DOHH2 (cell line): Measurements from ENCODE around the gene PRDM16.

Source experiments
- H3F3A ChIP-seq: fragments of 200-600 bp; sonication (generic), shearing (Covaris generic); 2 replicates; pipeline ENCODE4 v1.6.0; 2016; ENCODE audit warnings: antibody characterized with exemption, mild to moderate bottlenecking; ENCODE audit not compliant: control insufficient read depth, insufficient read depth
- H3K27ac ChIP-seq: fragments of 200-600 bp; sonication (generic); 2 replicates; pipeline ENCODE4 v1.5.1; 2014; ENCODE audit warnings: low read depth, mild to moderate bottlenecking, low read length, moderate library complexity
- H3K27me3 ChIP-seq: fragments of 200-600 bp; sonication (generic); 2 replicates; pipeline ENCODE4 v1.6.1; 2014; ENCODE audit warnings: mild to moderate bottlenecking, low read length, mixed read lengths; ENCODE audit not compliant: control insufficient read depth
- H3K36me3 ChIP-seq: fragments of 200-600 bp; sonication (generic); 2 replicates; pipeline ENCODE4 v1.6.1; 2014; ENCODE audit warnings: mild to moderate bottlenecking, low read length, moderate library complexity, mixed read lengths; ENCODE audit not compliant: control insufficient read depth
- H3K4me1 ChIP-seq: fragments of 200-600 bp; sonication (generic); 2 replicates; pipeline ENCODE4 v1.6.1; 2014; ENCODE audit warnings: mild to moderate bottlenecking, low read length, mixed read lengths; ENCODE audit not compliant: control insufficient read depth
- H3K4me2 ChIP-seq: fragments of 200-600 bp; sonication (generic); 2 replicates; pipeline ENCODE4 v1.6.0; 2014; ENCODE audit warnings: mild to moderate bottlenecking, low read length, moderate library complexity
- H3K4me3 ChIP-seq: fragments of 200-600 bp; sonication (generic); 2 replicates; pipeline ENCODE4 v1.5.1; 2014; ENCODE audit warnings: mild to moderate bottlenecking, low read length, mixed read lengths
- H3K79me2 ChIP-seq: fragments of 200-600 bp; sonication (generic); 2 replicates; pipeline ENCODE4 v1.6.1; 2014; ENCODE audit warnings: mild to moderate bottlenecking, low read length, mixed read lengths; ENCODE audit not compliant: control insufficient read depth
- H3K9me2 ChIP-seq: fragments of 200-600 bp; sonication (generic); replicated peaks from 2 replicates; pipeline ENCODE4 v1.6.1; 2014; ENCODE audit warnings: mild to moderate bottlenecking, low read length, mixed read lengths; ENCODE audit not compliant: control insufficient read depth
- H3K9me3 ChIP-seq: fragments of 200-600 bp; sonication (generic); 2 replicates; pipeline ENCODE4 v1.6.1; 2014; ENCODE audit warnings: antibody characterized with exemption, low read length, mixed read lengths; ENCODE audit not compliant: control insufficient read depth, insufficient read depth
- H4K20me1 ChIP-seq: fragments of 200-600 bp; sonication (generic); 2 replicates; pipeline ENCODE4 v1.6.0; 2014; ENCODE audit warnings: low read depth, mild to moderate bottlenecking, antibody characterized with exemption, low read length, moderate library complexity; ENCODE audit not compliant: control insufficient read depth, insufficient read depth
- EZH2phosphoT487 ChIP-seq: fragments of 200-600 bp; sonication (generic); IDR thresholded peaks from 2 replicates; pipeline ENCODE4 v1.6.1; 2017; ENCODE audit warnings: borderline replicate concordance, mild to moderate bottlenecking, antibody characterized with exemption, low read length, moderate library complexity, mixed read lengths
- TF ChIP-seq, protein P1 (sequence below): fragments of 200-600 bp; sonication (generic); IDR thresholded peaks from one replicate; pipeline ENCODE4 v1.5.1; 2014; ENCODE audit warnings: antibody characterized with exemption, mild to moderate bottlenecking, low read depth, low read length; ENCODE audit not compliant: poor library complexity, severe bottlenecking

PRDM16 gene

GRCh38 chr1:3148171-3148570, 79.2 kb downstream of the PRDM16 start:
- no peaks in the 10 kb centered on the region; the same call in 1 of the 2 replicates for H3K9me3 ChIP-seq
- H3K79me2 ChIP-seq, result no peaks in the 10 kb centered on the region
- no peaks in the 10 kb centered on the region for H3K36me3 ChIP-seq
- H3K4me2 ChIP-seq, result no peak overlapping the region
- no peaks in the 10 kb centered on the region for H3F3A ChIP-seq
- no peaks in the 10 kb centered on the region for H3K27me3 ChIP-seq
- H3K4me1 ChIP-seq, result no peaks in the 10 kb centered on the region
- TF ChIP-seq, protein P1, sequence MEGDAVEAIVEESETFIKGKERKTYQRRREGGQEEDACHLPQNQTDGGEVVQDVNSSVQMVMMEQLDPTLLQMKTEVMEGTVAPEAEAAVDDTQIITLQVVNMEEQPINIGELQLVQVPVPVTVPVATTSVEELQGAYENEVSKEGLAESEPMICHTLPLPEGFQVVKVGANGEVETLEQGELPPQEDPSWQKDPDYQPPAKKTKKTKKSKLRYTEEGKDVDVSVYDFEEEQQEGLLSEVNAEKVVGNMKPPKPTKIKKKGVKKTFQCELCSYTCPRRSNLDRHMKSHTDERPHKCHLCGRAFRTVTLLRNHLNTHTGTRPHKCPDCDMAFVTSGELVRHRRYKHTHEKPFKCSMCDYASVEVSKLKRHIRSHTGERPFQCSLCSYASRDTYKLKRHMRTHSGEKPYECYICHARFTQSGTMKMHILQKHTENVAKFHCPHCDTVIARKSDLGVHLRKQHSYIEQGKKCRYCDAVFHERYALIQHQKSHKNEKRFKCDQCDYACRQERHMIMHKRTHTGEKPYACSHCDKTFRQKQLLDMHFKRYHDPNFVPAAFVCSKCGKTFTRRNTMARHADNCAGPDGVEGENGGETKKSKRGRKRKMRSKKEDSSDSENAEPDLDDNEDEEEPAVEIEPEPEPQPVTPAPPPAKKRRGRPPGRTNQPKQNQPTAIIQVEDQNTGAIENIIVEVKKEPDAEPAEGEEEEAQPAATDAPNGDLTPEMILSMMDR, result no peak
- TF ChIP-seq EZH2phosphoT487, result no peak
- H4K20me1 ChIP-seq, result no peaks in the 10 kb centered on the region
- no peaks in the 10 kb centered on the region for H3K9me2 ChIP-seq
- no peak overlapping the region for H3K4me3 ChIP-seq
- no peak overlapping the region for H3K27ac ChIP-seq

DNA sequence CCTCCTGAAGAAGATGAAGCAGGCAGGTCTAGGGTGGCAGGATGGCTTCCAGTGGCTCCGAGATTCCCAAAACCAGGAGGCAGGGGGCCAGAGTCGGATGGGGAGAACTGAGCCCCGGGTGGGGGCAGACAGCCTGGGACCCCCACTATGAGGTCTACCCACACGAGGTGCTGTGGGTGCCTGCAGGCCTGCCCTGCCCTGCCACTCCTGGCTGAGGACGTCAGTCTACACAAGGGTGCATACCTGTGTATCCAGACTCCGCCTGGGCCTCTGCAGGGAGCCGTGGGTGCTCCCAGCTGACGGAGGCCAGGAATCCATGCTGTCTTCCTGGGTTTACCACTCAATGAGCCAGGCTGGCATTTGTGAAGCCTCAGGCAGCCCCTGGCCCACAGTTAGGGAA, 80.3 kb downstream of the PRDM16 start:
- no peak overlapping the region for H3K27ac ChIP-seq
- no peak overlapping the region for H3K4me2 ChIP-seq
- no peak overlapping the region for H3K4me3 ChIP-seq
- no peaks in the 10 kb centered on the region for H3F3A ChIP-seq
- TF ChIP-seq EZH2phosphoT487, result no peak
- TF ChIP-seq, protein P1, result no peak
- no peaks in the 10 kb centered on the region for H3K36me3 ChIP-seq
- no peaks in the 10 kb centered on the region; the same call in 1 of the 2 replicates for H3K9me3 ChIP-seq
- no peaks in the 10 kb centered on the region for H3K9me2 ChIP-seq
- no peaks in the 10 kb centered on the region for H3K79me2 ChIP-seq
- H3K27me3 ChIP-seq, result no peaks in the 10 kb centered on the region
- H3K4me1 ChIP-seq, result no peaks in the 10 kb centered on the region
- no peaks in the 10 kb centered on the region for H4K20me1 ChIP-seq

DNA sequence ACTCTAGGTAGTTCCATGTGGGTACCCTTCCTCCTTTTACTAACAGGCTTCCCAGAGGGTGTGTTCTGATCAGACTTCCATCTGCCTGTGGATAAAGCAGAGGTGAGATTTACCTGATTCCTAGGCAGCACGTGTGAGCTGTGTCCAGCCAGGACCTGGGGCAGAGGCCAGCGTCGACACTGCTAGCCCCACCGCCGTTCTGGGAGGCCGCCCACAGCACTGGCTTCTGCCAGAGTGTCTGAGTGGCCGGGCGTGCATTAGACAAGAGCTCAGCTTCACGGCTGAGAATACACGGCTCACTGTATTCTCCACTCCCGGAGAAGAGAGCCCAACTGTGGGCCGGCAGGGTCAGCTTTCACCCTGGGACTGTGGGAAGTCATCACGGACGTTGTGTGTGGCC, 82.5 kb downstream of the PRDM16 start:
- Histone ChIP-seq H3K9me3 (no peaks in the 10 kb centered on the region; the same call in 1 of the 2 replicates), H3K9me2 (no peaks in the 10 kb centered on the region), H3K4me2 (no peak overlapping the region)

More for the DNA sequence above, 82.5 kb downstream of the PRDM16 start:
- Histone ChIP-seq H3K36me3 (no peaks in the 10 kb centered on the region), H3K27ac (no peak overlapping the region), H3K27me3 (no peaks in the 10 kb centered on the region), H3K79me2 (no peaks in the 10 kb centered on the region), H4K20me1 (no peaks in the 10 kb centered on the region), H3K4me3 (no peak overlapping the region), H3K4me1 (no peaks in the 10 kb centered on the region), H3F3A (no peaks in the 10 kb centered on the region)
- TF ChIP-seq, protein P1, result no peak
- no peak for TF ChIP-seq EZH2phosphoT487
